GM12873 (cell line): Measurements from ENCODE around the gene SPATA2.

ENCODE experiments used
- TF ChIP-seq, protein P1 (sequence below): IDR thresholded peaks from 2 replicates; pipeline ENCODE4 v1.5.1; 2012; ENCODE audit warnings: low read depth, mild to moderate bottlenecking, moderate library complexity, low read length, control low read depth; ENCODE audit not compliant: insufficient read depth; ENCODE audit errors: missing control alignments

The SPATA2 gene

DNA sequence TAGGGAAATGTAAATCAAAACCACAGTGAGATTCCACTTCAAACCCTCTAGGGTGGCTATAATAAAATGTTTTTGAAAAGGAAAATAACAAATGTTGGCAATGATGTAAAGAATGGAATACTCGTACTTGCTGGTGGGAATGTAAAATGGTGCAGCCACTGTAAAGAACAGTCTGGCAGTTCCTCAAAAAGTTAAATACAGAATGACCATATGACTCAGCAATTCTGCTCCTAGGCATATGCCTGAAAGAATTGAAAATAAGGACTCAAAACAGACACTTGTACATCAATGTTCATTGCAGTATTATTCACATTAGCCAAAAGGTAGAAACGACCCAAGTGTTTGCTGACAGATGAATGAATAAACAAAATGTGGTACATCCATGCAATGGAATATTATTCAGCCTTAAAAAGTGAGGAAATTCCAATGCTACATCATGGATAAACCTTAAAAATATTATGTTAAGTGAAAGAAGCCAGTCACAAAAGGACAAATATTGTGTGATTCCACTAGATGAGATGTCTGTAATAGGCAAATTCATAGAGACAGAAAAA is 10.6 kb upstream of the SPATA2 start:
- TF ChIP-seq, protein P1, sequence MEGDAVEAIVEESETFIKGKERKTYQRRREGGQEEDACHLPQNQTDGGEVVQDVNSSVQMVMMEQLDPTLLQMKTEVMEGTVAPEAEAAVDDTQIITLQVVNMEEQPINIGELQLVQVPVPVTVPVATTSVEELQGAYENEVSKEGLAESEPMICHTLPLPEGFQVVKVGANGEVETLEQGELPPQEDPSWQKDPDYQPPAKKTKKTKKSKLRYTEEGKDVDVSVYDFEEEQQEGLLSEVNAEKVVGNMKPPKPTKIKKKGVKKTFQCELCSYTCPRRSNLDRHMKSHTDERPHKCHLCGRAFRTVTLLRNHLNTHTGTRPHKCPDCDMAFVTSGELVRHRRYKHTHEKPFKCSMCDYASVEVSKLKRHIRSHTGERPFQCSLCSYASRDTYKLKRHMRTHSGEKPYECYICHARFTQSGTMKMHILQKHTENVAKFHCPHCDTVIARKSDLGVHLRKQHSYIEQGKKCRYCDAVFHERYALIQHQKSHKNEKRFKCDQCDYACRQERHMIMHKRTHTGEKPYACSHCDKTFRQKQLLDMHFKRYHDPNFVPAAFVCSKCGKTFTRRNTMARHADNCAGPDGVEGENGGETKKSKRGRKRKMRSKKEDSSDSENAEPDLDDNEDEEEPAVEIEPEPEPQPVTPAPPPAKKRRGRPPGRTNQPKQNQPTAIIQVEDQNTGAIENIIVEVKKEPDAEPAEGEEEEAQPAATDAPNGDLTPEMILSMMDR = no peak

DNA sequence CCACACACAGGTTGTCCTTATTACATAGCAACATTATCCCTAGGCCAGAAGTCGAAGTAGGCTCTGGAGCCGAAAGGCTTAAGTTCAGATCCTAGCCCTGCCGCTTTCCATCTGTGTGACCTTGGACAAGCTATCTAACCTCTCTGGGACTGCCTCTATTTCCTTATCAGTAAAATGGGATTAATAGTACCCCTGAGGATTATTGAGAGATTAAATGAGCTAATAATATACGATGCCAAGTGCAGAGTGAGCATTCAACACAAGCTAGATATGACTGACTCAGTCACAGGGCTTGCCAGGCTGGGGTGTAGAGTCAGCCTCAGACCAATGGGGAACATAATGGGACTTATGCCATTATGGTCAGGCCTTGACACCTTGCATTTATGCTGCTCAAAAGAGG is 8.9 kb upstream of the SPATA2 start:
- TF ChIP-seq, protein P1 = no peak

DNA sequence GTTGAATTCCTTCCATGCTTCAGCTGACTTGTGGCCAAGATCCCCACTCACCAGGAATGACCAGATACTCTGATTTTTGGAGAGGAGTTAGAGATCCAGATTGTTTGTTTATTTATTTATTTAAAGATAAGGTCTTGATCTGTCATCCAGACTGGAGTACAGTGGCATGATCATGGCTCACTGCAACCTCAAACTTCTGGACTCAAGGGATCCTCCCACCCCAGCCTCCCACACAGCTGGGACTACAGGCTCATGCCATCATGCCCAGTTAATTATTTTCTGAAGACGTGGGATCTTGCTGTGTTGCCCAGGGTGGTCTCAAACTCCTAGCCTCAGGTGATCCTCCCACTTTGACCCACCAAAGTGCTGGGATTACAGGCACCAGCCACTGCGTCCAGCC is 4.1 kb upstream of the SPATA2 start:
- TF ChIP-seq, protein P1 = no peak

DNA sequence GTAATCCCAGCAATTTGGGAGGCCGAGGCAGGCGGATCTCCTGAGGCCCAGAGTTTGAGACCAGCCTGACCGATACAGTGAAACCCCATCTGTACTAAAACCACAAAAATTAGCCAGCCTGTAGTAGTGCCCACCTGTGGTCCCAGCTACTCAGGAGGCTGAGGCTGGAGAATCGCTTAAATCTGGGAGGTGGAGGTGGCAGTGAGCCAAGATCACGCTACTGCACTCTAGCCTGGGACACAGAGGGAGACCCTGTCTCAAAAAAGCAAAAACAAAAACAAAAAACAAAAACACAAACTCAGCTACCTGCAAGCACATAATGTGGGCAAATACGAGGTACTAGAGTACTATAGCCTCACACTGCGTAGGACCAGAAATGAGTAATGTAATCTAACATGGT is 3.7 kb upstream of the SPATA2 start:
- TF ChIP-seq, protein P1 = no peak

DNA sequence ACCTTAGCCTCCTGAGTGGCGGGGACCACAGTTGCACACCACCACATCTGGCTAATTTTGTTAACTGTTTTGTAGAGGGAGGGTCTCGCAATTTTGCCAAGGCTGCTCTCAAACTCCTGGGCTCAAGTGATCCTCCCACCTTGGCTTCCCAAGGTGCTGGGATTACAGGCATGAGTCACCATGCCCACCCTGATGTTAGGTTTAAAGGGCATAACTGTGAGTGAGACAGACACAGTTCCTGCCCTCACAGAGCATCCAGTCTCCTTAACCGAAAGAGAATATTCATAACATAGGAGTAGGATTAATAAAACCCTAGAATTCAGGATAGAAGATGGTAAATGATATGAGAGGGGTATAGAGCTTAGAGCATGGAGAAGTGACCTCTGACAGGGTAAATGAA is 3.1 kb upstream of the SPATA2 start:
- TF ChIP-seq, protein P1 = no peak

DNA sequence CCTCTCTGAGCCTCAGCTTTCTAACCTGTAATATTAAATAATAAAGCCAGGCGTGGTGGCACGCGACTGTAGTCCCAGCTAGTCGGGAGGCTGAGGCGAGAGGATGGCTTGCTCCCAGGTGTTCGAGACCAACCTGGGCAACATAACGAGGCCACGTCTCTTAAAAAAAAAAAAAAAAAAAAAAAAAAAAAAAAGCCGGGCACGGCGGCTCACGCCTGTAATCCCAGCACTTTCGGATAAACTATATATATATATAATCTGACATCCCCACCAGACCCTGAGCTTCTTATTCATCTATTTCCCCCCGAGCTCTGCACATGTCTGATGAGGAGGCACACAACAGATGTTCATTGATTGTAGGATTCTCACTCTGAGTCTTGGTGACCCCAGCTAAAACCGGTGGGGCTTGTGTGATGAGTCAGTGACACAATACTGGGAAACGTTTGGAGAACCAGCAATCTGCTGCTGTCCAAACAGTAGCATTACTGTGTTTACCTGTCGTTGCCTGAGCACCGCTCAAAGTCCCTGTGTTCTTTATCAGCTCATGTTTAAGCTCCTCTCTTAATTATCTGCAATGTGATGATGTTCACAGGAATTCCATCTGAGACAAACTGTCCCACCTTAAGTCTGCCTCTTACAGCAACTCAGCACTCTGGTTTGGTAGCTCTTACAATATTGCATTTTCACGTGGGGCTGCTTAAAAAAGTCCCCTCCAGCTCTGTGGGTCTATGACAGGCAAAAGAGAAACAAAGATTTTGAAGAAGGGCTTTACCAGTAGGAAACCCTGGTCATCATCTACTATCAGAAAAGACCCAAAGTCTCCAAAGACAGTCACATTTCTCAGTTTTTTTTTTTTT is 1.0 kb upstream of the SPATA2 start:
- TF ChIP-seq, protein P1 = no peak

DNA sequence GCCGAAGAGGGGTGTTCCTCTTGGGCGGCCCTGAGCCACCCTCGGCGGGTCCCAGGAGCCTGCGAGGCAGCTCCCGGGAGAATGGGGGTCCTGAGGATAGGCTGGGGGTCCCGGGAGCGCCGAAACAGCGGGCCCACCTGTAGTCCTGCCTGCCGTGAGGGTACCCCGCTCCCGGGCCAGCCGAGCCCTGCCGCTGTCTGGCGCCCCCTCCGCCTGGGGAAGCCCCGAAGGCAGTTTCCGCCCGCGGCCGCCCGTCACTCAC is 280 bp downstream of the SPATA2 start:
- TF ChIP-seq, protein P1 = no peak
